GM23248 (cell line): ENCODE data around the gene RAB43. TPM values are rescaled to one million over a fixed set of nuclear protein-coding genes. Genes with fewer than 3 reads are reported as not detected.

Experiments used
- DNase-seq: peaks from one replicate; pipeline ENCODE4 v3.0.0-alpha.2; 2015
- H2AFZ ChIP-seq: fragments of 200-600 bp; sonication (generic); 2 replicates; pipeline ENCODE4 v1.6.1; 2016; ENCODE audit warnings: antibody characterized with exemption
- H3F3A ChIP-seq: fragments of 200-600 bp; sonication (generic); 2 replicates; pipeline ENCODE4 v1.6.1; 2016; ENCODE audit warnings: mild to moderate bottlenecking, antibody characterized with exemption, mixed run types; ENCODE audit not compliant: insufficient read depth
- H3K27ac ChIP-seq: fragments of 200-600 bp; sonication (generic); 2 replicates; pipeline ENCODE4 v1.5.1; 2016; ENCODE audit warnings: mild to moderate bottlenecking
- H3K27me3 ChIP-seq: fragments of 200-600 bp; sonication (generic); replicated peaks from 2 replicates; pipeline ENCODE4 v1.6.1; 2016; ENCODE audit warnings: mild to moderate bottlenecking; ENCODE audit not compliant: insufficient read depth
- H3K36me3 ChIP-seq: fragments of 200-600 bp; sonication (generic); 2 replicates; pipeline ENCODE4 v1.6.1; 2016; ENCODE audit warnings: low read depth, mild to moderate bottlenecking
- H3K4me1 ChIP-seq: fragments of 200-600 bp; sonication (generic); 2 replicates; pipeline ENCODE4 v1.6.1; 2016; ENCODE audit warnings: mild to moderate bottlenecking; ENCODE audit not compliant: insufficient read depth
- H3K4me2 ChIP-seq: fragments of 200-600 bp; sonication (generic); one replicate; pipeline ENCODE4 v1.6.1; 2016; ENCODE audit warnings: mild to moderate bottlenecking; ENCODE audit not compliant: unreplicated experiment
- H3K4me3 ChIP-seq: fragments of 200-600 bp; sonication (generic); 2 replicates; pipeline ENCODE4 v1.5.1; 2016; ENCODE audit warnings: mild to moderate bottlenecking
- H3K79me2 ChIP-seq: fragments of 200-600 bp; sonication (generic); 2 replicates; pipeline ENCODE4 v1.6.1; 2016; ENCODE audit warnings: mild to moderate bottlenecking; ENCODE audit not compliant: insufficient read depth
- H3K9ac ChIP-seq: fragments of 200-600 bp; sonication (generic); 2 replicates; pipeline ENCODE4 v1.6.1; 2016; ENCODE audit warnings: mild to moderate bottlenecking
- H3K9me2 ChIP-seq: fragments of 200-600 bp; sonication (generic); 2 replicates; pipeline ENCODE4 v1.6.1; 2016; ENCODE audit warnings: mixed run types, mild to moderate bottlenecking, moderate library complexity; ENCODE audit not compliant: insufficient read depth
- H3K9me3 ChIP-seq: fragments of 200-600 bp; sonication (generic); one replicate; pipeline ENCODE4 v1.6.1; 2017; ENCODE audit warnings: low read depth
- H4K20me1 ChIP-seq: fragments of 200-600 bp; sonication (generic); 2 replicates; pipeline ENCODE4 v1.6.0; 2016; ENCODE audit not compliant: insufficient read depth
- EZH2 ChIP-seq: fragments of 200-600 bp; sonication (generic); IDR thresholded peaks from 2 replicates; pipeline ENCODE4 v1.6.1; 2018; ENCODE audit warnings: antibody characterized with exemption, mild to moderate bottlenecking; ENCODE audit not compliant: insufficient read depth, poor library complexity, severe bottlenecking
- EZH2phosphoT487 ChIP-seq: fragments of 200-600 bp; sonication (generic); IDR thresholded peaks from 2 replicates; pipeline ENCODE4 v1.6.1; 2018; ENCODE audit warnings: antibody characterized with exemption, moderate library complexity, mild to moderate bottlenecking, low read depth; ENCODE audit not compliant: insufficient read depth
- WGBS, 2 experiments: methylation state at CpG; one replicate each; pipeline ENCODE4 v1.1.6; 2015 to 2017; ENCODE audit warnings: low lambda C conversion rate in 2 of 2, low coverage in 1 of 2; ENCODE audit errors: missing lambda C conversion rate in 2 of 2; 5-methylcytosine and 5-hydroxymethylcytosine counted together
- in situ Hi-C: fragments of 300-500 bp; cut with MboI; formaldehyde crosslinking; loops from 2 replicates; pipeline ENCODE4 v1.15.0; 2020
- polyA plus RNA-seq: library from polyadenylated mRNA; unstranded; fragments of >200 nt; fragmentation: Nextera tagmentation; extraction: Ambion mirVana; gene quantifications from 2 replicates; pipeline ENCODE4 v1.2.1, GENCODE V29; 2016
- total RNA-seq: library from RNA; depleted of rRNA; stranded (reverse); fragments of >200 nt; shearing (Covaris generic); gene quantifications from 2 replicates; pipeline ENCODE4 v1.2.3, GENCODE V29; 2014; rRNA removed

Gene RAB43
- total and polyA plus RNA-seq, 2 experiments from 2014 or later = 6.9 to 19.7 TPM

DNA sequence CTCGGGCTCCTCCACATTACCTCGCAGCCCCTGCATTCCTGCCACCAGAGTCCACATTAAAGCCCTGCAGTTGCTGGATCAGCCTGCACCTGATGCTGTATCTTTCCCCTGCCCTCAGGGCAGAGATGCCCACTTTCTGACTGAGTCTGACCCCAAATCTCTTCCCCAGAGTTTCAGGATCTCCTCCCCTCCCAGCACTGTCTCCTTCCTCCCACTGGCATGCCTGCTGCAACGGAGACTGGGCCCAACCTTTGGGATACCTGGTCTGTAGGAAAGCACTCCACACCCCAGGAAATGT is 81.6 kb downstream of the RAB43 start:
- H3K27ac ChIP-seq = no peak overlapping the region
- H3F3A ChIP-seq = no peaks in the 10 kb centered on the region
- WGBS, 2 experiments = 46 to 51% methylated on average over 3 of the region's 3 CpGs
- H2AFZ ChIP-seq = no peak overlapping the region
- DNase-seq = no peak
- no peaks in the 10 kb centered on the region for H3K36me3 ChIP-seq
- TF ChIP-seq EZH2 (no peak), EZH2phosphoT487 (no peak)
- H4K20me1 ChIP-seq = no peaks in the 10 kb centered on the region
- H3K4me3 ChIP-seq = no peak overlapping the region
- in situ Hi-C loops = no loop called here
- no peak overlapping the region for H3K9ac ChIP-seq
- H3K4me1 ChIP-seq = no peaks in the 10 kb centered on the region
- peaks cover 23% of the 10 kb centered on the region for H3K27me3 ChIP-seq
- no peaks in the 10 kb centered on the region for H3K79me2 ChIP-seq
- H3K9me2 ChIP-seq = no peaks in the 10 kb centered on the region
- no peaks in the 10 kb centered on the region for H3K9me3 ChIP-seq
- H3K4me2 ChIP-seq = no peak overlapping the region

DNA sequence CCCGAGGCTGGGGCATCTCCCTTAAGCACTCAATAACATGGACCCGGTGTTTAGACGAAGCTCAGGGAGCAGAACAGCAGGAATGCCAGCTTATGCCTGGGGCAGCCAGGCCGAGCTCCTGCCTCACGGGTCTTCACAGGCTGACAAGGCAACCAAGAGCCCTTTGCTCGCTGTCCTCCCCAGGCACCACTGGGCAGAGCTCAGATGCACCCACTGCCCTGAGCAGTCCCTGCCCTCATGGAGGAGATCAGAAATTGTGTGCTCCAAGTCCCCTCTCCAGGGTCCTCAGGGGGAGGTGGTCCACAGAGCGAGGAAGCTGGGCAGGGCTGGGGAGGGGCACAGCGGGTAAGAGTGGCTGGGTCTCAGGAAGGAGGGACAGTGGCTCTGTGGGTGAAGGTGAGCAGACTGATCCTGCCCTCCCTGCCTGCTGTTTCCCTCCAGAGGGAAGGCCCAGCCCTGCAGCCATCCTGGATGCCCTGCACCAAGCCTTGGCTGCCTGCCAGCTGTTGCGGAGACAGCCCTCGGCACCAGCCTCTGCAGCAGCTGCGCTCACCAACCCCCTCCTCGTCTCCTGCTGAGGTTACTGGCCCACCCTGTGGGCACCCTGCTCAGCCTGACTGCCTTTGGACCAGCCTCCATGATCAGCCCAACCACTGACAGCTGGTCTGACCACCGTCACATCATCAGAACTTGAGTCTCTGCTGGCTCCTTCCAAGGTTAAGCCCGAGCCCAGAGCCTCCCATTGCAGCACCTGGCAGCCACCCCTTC is 82.1 kb downstream of the RAB43 start:
- Histone ChIP-seq H3K27ac (no peak overlapping the region), H3K4me2 (no peak overlapping the region), H3K4me3 (no peak overlapping the region), H3F3A (no peaks in the 10 kb centered on the region), H3K36me3 (no peaks in the 10 kb centered on the region), H3K79me2 (no peaks in the 10 kb centered on the region), H3K27me3 (peaks cover 21% of the 10 kb centered on the region), H2AFZ (no peak overlapping the region), H3K9ac (no peak overlapping the region), H3K9me2 (no peaks in the 10 kb centered on the region), H3K4me1 (no peaks in the 10 kb centered on the region), H3K9me3 (no peaks in the 10 kb centered on the region), H4K20me1 (no peaks in the 10 kb centered on the region)
- in situ Hi-C loops = no loop called here
- WGBS, 2 experiments = 53 to 59% methylated on average over 13 to 14 of the region's 14 CpGs
- no peak for DNase-seq
- TF ChIP-seq EZH2 = no peak
- TF ChIP-seq EZH2phosphoT487 = no peak

DNA sequence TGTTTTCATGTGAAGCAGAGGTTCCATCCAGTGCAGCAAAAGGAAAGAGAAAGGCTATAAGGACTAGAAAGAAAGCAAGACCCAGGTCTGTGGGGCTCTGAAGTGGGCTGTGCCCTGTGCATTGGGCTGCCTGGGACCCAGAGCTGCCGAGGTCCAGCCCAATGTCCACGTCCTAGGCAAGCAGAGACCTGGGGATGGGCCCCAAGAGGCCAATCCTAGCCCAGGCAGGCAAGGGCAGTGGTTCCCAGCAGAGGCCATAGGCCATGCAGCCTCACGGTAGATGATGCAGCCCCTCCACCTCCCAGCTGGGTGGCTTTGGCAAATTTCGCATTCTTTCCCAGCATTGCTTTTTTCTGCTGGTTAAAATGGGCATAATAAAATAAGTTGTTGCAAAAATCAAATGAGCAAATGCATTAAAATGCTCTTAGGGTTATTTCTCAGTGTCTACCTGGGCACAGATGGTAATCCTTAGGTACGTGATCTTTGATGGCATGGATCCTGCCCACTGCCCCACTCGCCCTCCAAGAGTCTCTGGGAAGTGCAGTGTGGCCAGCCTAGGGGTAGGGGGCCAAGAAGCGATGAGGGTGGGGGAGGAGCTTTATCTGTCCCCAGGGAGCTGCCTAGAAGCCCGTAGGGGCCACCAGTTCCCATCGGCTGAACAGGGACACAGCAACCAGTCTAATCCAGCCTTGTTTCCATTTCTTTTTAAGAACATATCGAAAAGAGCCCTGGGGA is 83.3 kb downstream of the RAB43 start:
- no peaks in the 10 kb centered on the region for H3K4me1 ChIP-seq
- H3K9me3 ChIP-seq = no peaks in the 10 kb centered on the region
- no peaks in the 10 kb centered on the region for H3F3A ChIP-seq
- DNase-seq = no peak
- no peak overlapping the region for H3K27ac ChIP-seq
- no peak for TF ChIP-seq EZH2phosphoT487
- no peak for TF ChIP-seq EZH2
- H3K27me3 ChIP-seq = peaks cover 18% of the 10 kb centered on the region
- no peak overlapping the region for H3K9ac ChIP-seq
- no peaks in the 10 kb centered on the region for H3K79me2 ChIP-seq
- no peaks in the 10 kb centered on the region for H3K36me3 ChIP-seq
- H4K20me1 ChIP-seq = no peaks in the 10 kb centered on the region
- H3K4me2 ChIP-seq = no peak overlapping the region
- in situ Hi-C loops = no loop called here
- H2AFZ ChIP-seq = no peak overlapping the region
- H3K4me3 ChIP-seq = no peak overlapping the region
- no peaks in the 10 kb centered on the region for H3K9me2 ChIP-seq
- WGBS, 2 experiments = 52 to 53% methylated on average over 10 of the region's 10 CpGs

Other genes with a start within 250 kb of the RAB43 start
- 22.3 and 27.3 TPM in 2 replicates for gene ACAD9, start 242.2 kb downstream of the RAB43 start, total RNA-seq
- gene ACAD9, start 242.2 kb downstream of the RAB43 start, polyA plus RNA-seq = 29.7 and 32.9 TPM in 2 replicates
- not detected in 2 replicates for gene CFAP92, start 127.7 kb downstream of the RAB43 start, total RNA-seq
- gene CFAP92, start 127.7 kb downstream of the RAB43 start, polyA plus RNA-seq = not detected in 2 replicates
- gene EFCC1, start 120.5 kb downstream of the RAB43 start, total RNA-seq = not detected in 2 replicates
- not detected in 2 replicates for gene EFCC1, start 120.5 kb downstream of the RAB43 start, polyA plus RNA-seq
- not detected in 2 replicates for gene GP9, start 61.0 kb downstream of the RAB43 start, total RNA-seq
- not detected in 2 replicates for gene GP9, start 61.0 kb downstream of the RAB43 start, polyA plus RNA-seq
- gene ISY1, start 39.3 kb upstream of the RAB43 start, total RNA-seq = 28.3 and 33.8 TPM in 2 replicates
- 51.3 and 51.9 TPM in 2 replicates for gene ISY1, start 39.3 kb upstream of the RAB43 start, polyA plus RNA-seq
- 224 and 240 TPM in 2 replicates for gene CNBP, start 62.1 kb upstream of the RAB43 start, total RNA-seq
- 373 and 386 TPM in 2 replicates for gene CNBP, start 62.1 kb upstream of the RAB43 start, polyA plus RNA-seq
- 298 and 328 TPM in 2 replicates for gene COPG1, start 127.8 kb upstream of the RAB43 start, total RNA-seq
- gene COPG1, start 127.8 kb upstream of the RAB43 start, polyA plus RNA-seq = 254 and 265 TPM in 2 replicates
- 10.6 and 12.5 TPM in 2 replicates for gene HMCES, start 157.1 kb upstream of the RAB43 start, total RNA-seq
- gene HMCES, start 157.1 kb upstream of the RAB43 start, polyA plus RNA-seq = 33.2 and 33.5 TPM in 2 replicates